ENCODE data around the gene TRAF3. TPM values are rescaled to one million over a fixed set of nuclear protein-coding genes. Genes with fewer than 3 reads are reported as not detected.
"Not testable (repeated sequence)": the region's sequence is repeated elsewhere in the genome, so short reads cannot be mapped to it uniquely, and the experiment has no call there.

The TRAF3 gene
- total and polyA plus RNA-seq, 2 donors: 9.2 to 14.6 TPM

- H3K27ac ChIP-seq (ENCODE audit: low read depth in 1 of 2, low read length in 1 of 2): no peak overlapping the region
- no peaks in the 10 kb centered on the region for H3K4me1 ChIP-seq (ENCODE audit: control insufficient read depth in 2 of 2, insufficient read depth in 2 of 2, low read length in 2 of 2)
- no peak overlapping the region for H3K4me3 ChIP-seq (ENCODE audit: low read length in 2 of 2)
- H3K9me3 ChIP-seq (ENCODE audit: control insufficient read depth in 2 of 2, insufficient read depth in 1 of 2, low read length in 1 of 2): no peaks in the 10 kb centered on the region
- WGBS: 91% methylated on average over 15 of the region's 15 CpGs
- H3K27me3 ChIP-seq (ENCODE audit: control insufficient read depth in 2 of 2, insufficient read depth in 1 of 2, low read length in 1 of 2): no peaks in the 10 kb centered on the region
- no peak for DNase-seq (ENCODE audit: low read depth in 6 of 9, low spot score in 9 of 9)
- H3K36me3 ChIP-seq (ENCODE audit: control insufficient read depth in 2 of 2, insufficient read depth in 2 of 2, low read length in 1 of 2): peaks cover 13 to 15% of the 10 kb centered on the region in 2 donors
Observed at GRCh38 chr14:102891111-102891510, 113.9 kb downstream of the TRAF3 start.

GRCh38 chr14:102891556-102891955, 114.3 kb downstream of the TRAF3 start:
- Histone ChIP-seq H3K27me3 (ENCODE audit: control insufficient read depth in 2 of 2, insufficient read depth in 1 of 2, low read length in 1 of 2) (no peaks in the 10 kb centered on the region), H3K4me3 (ENCODE audit: low read length in 2 of 2) (no peak overlapping the region), H3K36me3 (ENCODE audit: control insufficient read depth in 2 of 2, insufficient read depth in 2 of 2, low read length in 1 of 2) (peaks cover 9 to 15% of the 10 kb centered on the region in 2 donors), H3K9me3 (ENCODE audit: control insufficient read depth in 2 of 2, insufficient read depth in 1 of 2, low read length in 1 of 2) (no peaks in the 10 kb centered on the region), H3K27ac (ENCODE audit: low read depth in 1 of 2, low read length in 1 of 2) (no peak overlapping the region), H3K4me1 (ENCODE audit: control insufficient read depth in 2 of 2, insufficient read depth in 2 of 2, low read length in 2 of 2) (no peaks in the 10 kb centered on the region)
- DNase-seq (ENCODE audit: low read depth in 6 of 9, low spot score in 9 of 9): no peak
- 92% methylated on average over 4 of the region's 4 CpGs for WGBS

GRCh38 chr14:102892651-102893050, 115.4 kb downstream of the TRAF3 start:
- Histone ChIP-seq H3K9me3 (ENCODE audit: control insufficient read depth in 2 of 2, insufficient read depth in 1 of 2, low read length in 1 of 2) (no peaks in the 10 kb centered on the region), H3K4me3 (ENCODE audit: low read length in 2 of 2) (no peak overlapping the region), H3K27me3 (ENCODE audit: control insufficient read depth in 2 of 2, insufficient read depth in 1 of 2, low read length in 1 of 2) (no peaks in the 10 kb centered on the region), H3K27ac (ENCODE audit: low read depth in 1 of 2, low read length in 1 of 2) (no peak overlapping the region), H3K4me1 (ENCODE audit: control insufficient read depth in 2 of 2, insufficient read depth in 2 of 2, low read length in 2 of 2) (no peaks in the 10 kb centered on the region), H3K36me3 (ENCODE audit: control insufficient read depth in 2 of 2, insufficient read depth in 2 of 2, low read length in 1 of 2) (peaks cover 9 to 15% of the 10 kb centered on the region in 2 donors)
- 98% methylated on average over 8 of the region's 8 CpGs for WGBS
- DNase-seq (ENCODE audit: low read depth in 6 of 9, low spot score in 9 of 9): no peak

- DNase-seq (ENCODE audit: low read depth in 6 of 9, low spot score in 9 of 9): no peak
- WGBS: 96% methylated on average over 9 of the region's 9 CpGs
Observed at GRCh38 chr14:102893452-102893851, 116.2 kb downstream of the TRAF3 start.

GRCh38 chr14:102896735-102897134, 119.5 kb downstream of the TRAF3 start:
- H3K27ac ChIP-seq (ENCODE audit: low read depth in 1 of 2, low read length in 1 of 2); H3K27me3 ChIP-seq (ENCODE audit: control insufficient read depth in 2 of 2, insufficient read depth in 1 of 2, low read length in 1 of 2); H3K4me3 ChIP-seq (ENCODE audit: low read length in 2 of 2); H3K36me3 ChIP-seq (ENCODE audit: control insufficient read depth in 2 of 2, insufficient read depth in 2 of 2, low read length in 1 of 2); DNase-seq (ENCODE audit: low read depth in 6 of 9, low spot score in 9 of 9); H3K9me3 ChIP-seq (ENCODE audit: control insufficient read depth in 2 of 2, insufficient read depth in 1 of 2, low read length in 1 of 2): not testable (repeated sequence)
- H3K4me1 ChIP-seq (ENCODE audit: control insufficient read depth in 2 of 2, insufficient read depth in 2 of 2, low read length in 2 of 2): peaks cover 7 to 18% of the 10 kb centered on the region in 2 donors

More at GRCh38 chr14:102893452-102893851, 116.2 kb downstream of the TRAF3 start:
- Histone ChIP-seq H3K4me3 (ENCODE audit: low read length in 2 of 2) (no peak overlapping the region), H3K36me3 (ENCODE audit: control insufficient read depth in 2 of 2, insufficient read depth in 2 of 2, low read length in 1 of 2) (peaks cover 9 to 10% of the 10 kb centered on the region in 2 donors), H3K4me1 (ENCODE audit: control insufficient read depth in 2 of 2, insufficient read depth in 2 of 2, low read length in 2 of 2) (no peaks in the 10 kb centered on the region), H3K27me3 (ENCODE audit: control insufficient read depth in 2 of 2, insufficient read depth in 1 of 2, low read length in 1 of 2) (no peaks in the 10 kb centered on the region), H3K27ac (ENCODE audit: low read depth in 1 of 2, low read length in 1 of 2) (no peak overlapping the region), H3K9me3 (ENCODE audit: control insufficient read depth in 2 of 2, insufficient read depth in 1 of 2, low read length in 1 of 2) (no peaks in the 10 kb centered on the region)

GRCh38 chr14:102897299-102898027, 120.2 kb downstream of the TRAF3 start:
- 98% methylated on average over 14 of the region's 14 CpGs for WGBS
- H3K4me3 ChIP-seq (ENCODE audit: low read length in 2 of 2): no peak overlapping the region
- no peaks in the 10 kb centered on the region for H3K27me3 ChIP-seq (ENCODE audit: control insufficient read depth in 2 of 2, insufficient read depth in 1 of 2, low read length in 1 of 2)
- peaks cover 3 to 5% of the 10 kb centered on the region in 2 donors for H3K36me3 ChIP-seq (ENCODE audit: control insufficient read depth in 2 of 2, insufficient read depth in 2 of 2, low read length in 1 of 2)
- no peaks in the 10 kb centered on the region for H3K9me3 ChIP-seq (ENCODE audit: control insufficient read depth in 2 of 2, insufficient read depth in 1 of 2, low read length in 1 of 2)
- DNase-seq (ENCODE audit: low read depth in 6 of 9, low spot score in 9 of 9): no peak
- no peak overlapping the region for H3K27ac ChIP-seq (ENCODE audit: low read depth in 1 of 2, low read length in 1 of 2)
- peaks cover 9 to 25% of the 10 kb centered on the region in 2 donors for H3K4me1 ChIP-seq (ENCODE audit: control insufficient read depth in 2 of 2, insufficient read depth in 2 of 2, low read length in 2 of 2)

- Histone ChIP-seq H3K27me3 (ENCODE audit: control insufficient read depth in 2 of 2, insufficient read depth in 1 of 2, low read length in 1 of 2) (no peaks in the 10 kb centered on the region), H3K36me3 (ENCODE audit: control insufficient read depth in 2 of 2, insufficient read depth in 2 of 2, low read length in 1 of 2) (peaks cover 3 to 5% of the 10 kb centered on the region in 2 donors), H3K4me3 (ENCODE audit: low read length in 2 of 2) (no peak overlapping the region), H3K9me3 (ENCODE audit: control insufficient read depth in 2 of 2, insufficient read depth in 1 of 2, low read length in 1 of 2) (no peaks in the 10 kb centered on the region), H3K4me1 (ENCODE audit: control insufficient read depth in 2 of 2, insufficient read depth in 2 of 2, low read length in 2 of 2) (peaks cover 9 to 33% of the 10 kb centered on the region in 2 donors), H3K27ac (ENCODE audit: low read depth in 1 of 2, low read length in 1 of 2) (no peak overlapping the region)
- WGBS: 79% methylated on average over 6 of the region's 6 CpGs
- DNase-seq (ENCODE audit: low read depth in 6 of 9, low spot score in 9 of 9): no peak
Observed at GRCh38 chr14:102898298-102898697, 121.0 kb downstream of the TRAF3 start.

GRCh38 chr14:102898776-102899515, 121.7 kb downstream of the TRAF3 start:
- Histone ChIP-seq H3K4me1 (ENCODE audit: control insufficient read depth in 2 of 2, insufficient read depth in 2 of 2, low read length in 2 of 2) (peaks cover 9 to 36% of the 10 kb centered on the region in 2 donors), H3K36me3 (ENCODE audit: control insufficient read depth in 2 of 2, insufficient read depth in 2 of 2, low read length in 1 of 2) (peaks cover 7 to 10% of the 10 kb centered on the region in 2 donors), H3K4me3 (ENCODE audit: low read length in 2 of 2) (no peak overlapping the region), H3K9me3 (ENCODE audit: control insufficient read depth in 2 of 2, insufficient read depth in 1 of 2, low read length in 1 of 2) (no peaks in the 10 kb centered on the region), H3K27ac (ENCODE audit: low read depth in 1 of 2, low read length in 1 of 2) (no peak overlapping the region), H3K27me3 (ENCODE audit: control insufficient read depth in 2 of 2, insufficient read depth in 1 of 2, low read length in 1 of 2) (no peaks in the 10 kb centered on the region)
- WGBS: 86% methylated on average over 18 of the region's 18 CpGs
- DNase-seq (ENCODE audit: low read depth in 6 of 9, low spot score in 9 of 9): no peak

GRCh38 chr14:102899516-102899900, 122.3 kb downstream of the TRAF3 start:
- H3K9me3 ChIP-seq (ENCODE audit: control insufficient read depth in 2 of 2, insufficient read depth in 1 of 2, low read length in 1 of 2): no peaks in the 10 kb centered on the region
- H3K4me3 ChIP-seq (ENCODE audit: low read length in 2 of 2): no peak overlapping the region
- 99% methylated on average over 8 of the region's 8 CpGs for WGBS
- H3K4me1 ChIP-seq (ENCODE audit: control insufficient read depth in 2 of 2, insufficient read depth in 2 of 2, low read length in 2 of 2): peaks cover 9 to 36% of the 10 kb centered on the region in 2 donors
- H3K36me3 ChIP-seq (ENCODE audit: control insufficient read depth in 2 of 2, insufficient read depth in 2 of 2, low read length in 1 of 2): peaks cover 7 to 10% of the 10 kb centered on the region in 2 donors
- no peak overlapping the region for H3K27ac ChIP-seq (ENCODE audit: low read depth in 1 of 2, low read length in 1 of 2)
- DNase-seq (ENCODE audit: low read depth in 6 of 9, low spot score in 9 of 9): no peak
- no peaks in the 10 kb centered on the region for H3K27me3 ChIP-seq (ENCODE audit: control insufficient read depth in 2 of 2, insufficient read depth in 1 of 2, low read length in 1 of 2)
